OCI-LY1 (cell line): ENCODE measurements around the gene LOXL3.

Source experiments
- H2AFZ ChIP-seq: fragments of 200-600 bp; sonication (generic), shearing (Covaris generic); 2 replicates; pipeline ENCODE4 v1.6.0; 2014; ENCODE audit warnings: antibody characterized with exemption, mild to moderate bottlenecking, low read length
- H3F3A ChIP-seq: fragments of 200-600 bp; sonication (generic), shearing (Covaris generic); 2 replicates; pipeline ENCODE4 v1.6.0; 2014; ENCODE audit warnings: mild to moderate bottlenecking, antibody characterized with exemption, low read length, moderate library complexity; ENCODE audit not compliant: insufficient read depth
- H3K27ac ChIP-seq: fragments of 200-600 bp; sonication (generic); 2 replicates; pipeline ENCODE4 v1.5.1; 2014; ENCODE audit warnings: low read length, mixed run types, mild to moderate bottlenecking, low read depth; ENCODE audit not compliant: poor library complexity, severe bottlenecking
- H3K27me3 ChIP-seq: fragments of 200-600 bp; sonication (generic); 2 replicates; pipeline ENCODE4 v1.6.0; 2014; ENCODE audit warnings: antibody characterized with exemption, mild to moderate bottlenecking, low read length, moderate library complexity; ENCODE audit not compliant: insufficient read depth
- H3K36me3 ChIP-seq: fragments of 200-600 bp; sonication (generic); 2 replicates; pipeline ENCODE4 v1.6.1; 2014; ENCODE audit warnings: mild to moderate bottlenecking, antibody characterized with exemption, low read length, moderate library complexity, mixed read lengths; ENCODE audit not compliant: insufficient read depth
- H3K4me1 ChIP-seq: fragments of 200-600 bp; sonication (generic); 2 replicates; pipeline ENCODE4 v1.5.1; 2014; ENCODE audit warnings: mild to moderate bottlenecking, low read length, moderate library complexity; ENCODE audit not compliant: insufficient read depth, severe bottlenecking
- H3K4me2 ChIP-seq: fragments of 200-600 bp; sonication (generic), shearing (Covaris generic); 2 replicates; pipeline ENCODE4 v1.6.1; 2014; ENCODE audit warnings: low read length
- H3K4me3 ChIP-seq: fragments of 200-600 bp; sonication (generic); 2 replicates; pipeline ENCODE4 v1.5.1; 2014; ENCODE audit warnings: low read length, low read depth, mild to moderate bottlenecking, mixed read lengths; ENCODE audit not compliant: poor library complexity, severe bottlenecking
- H3K79me2 ChIP-seq: fragments of 200-600 bp; shearing (Covaris generic); 2 replicates; pipeline ENCODE4 v1.6.1; 2016; ENCODE audit warnings: mixed run types, low read length, mixed read lengths; ENCODE audit not compliant: insufficient read depth
- H3K9ac ChIP-seq: fragments of 200-600 bp; sonication (generic), shearing (Covaris generic); 2 replicates; pipeline ENCODE4 v1.6.1; 2014; ENCODE audit warnings: mild to moderate bottlenecking, low read length, mixed read lengths
- H3K9me2 ChIP-seq: fragments of 200-600 bp; sonication (generic), shearing (Covaris generic); 2 replicates; pipeline ENCODE4 v1.6.1; 2014; ENCODE audit warnings: low read depth, mild to moderate bottlenecking, low read length, mixed read lengths
- H3K9me3 ChIP-seq: fragments of 200-600 bp; shearing (Covaris generic); 2 replicates; pipeline ENCODE4 v1.6.1; 2014; ENCODE audit warnings: low read length, mixed read lengths
- H4K20me1 ChIP-seq: fragments of 200-600 bp; sonication (generic), shearing (Covaris generic); 2 replicates; pipeline ENCODE4 v1.6.0; 2016; ENCODE audit warnings: mild to moderate bottlenecking, low read length; ENCODE audit not compliant: insufficient read depth
- EZH2 ChIP-seq: fragments of 200-600 bp; sonication (generic), shearing (Covaris generic); IDR thresholded peaks from 2 replicates; pipeline ENCODE4 v1.8.0; 2017; ENCODE audit warnings: borderline replicate concordance, mixed run types, mild to moderate bottlenecking, antibody characterized with exemption, low read length, moderate library complexity, mixed read lengths
- TF ChIP-seq, protein P1 (sequence below): fragments of 200-600 bp; sonication (generic), shearing (Covaris generic); IDR thresholded peaks from 2 replicates; pipeline ENCODE4 v1.5.1; 2017; ENCODE audit warnings: mild to moderate bottlenecking, antibody characterized with exemption, low read length, moderate library complexity, mixed read lengths

LOXL3 gene

GRCh38 chr2:74536166-74536950 lies 17.4 kb downstream of the LOXL3 start:
- Histone ChIP-seq H3F3A (no peaks in the 10 kb centered on the region), H3K27ac (no peak overlapping the region), H3K9me3 (no peaks in the 10 kb centered on the region), H3K4me3 (no peak overlapping the region), H3K36me3 (peaks cover 20% of the 10 kb centered on the region), H4K20me1 (no peaks in the 10 kb centered on the region), H2AFZ (no peak overlapping the region), H3K4me2 (no peak overlapping the region), H3K9me2 (no peaks in the 10 kb centered on the region), H3K9ac (no peak overlapping the region), H3K4me1 (peaks cover 11% of the 10 kb centered on the region), H3K27me3 (no peaks in the 10 kb centered on the region), H3K79me2 (no peaks in the 10 kb centered on the region)
- TF ChIP-seq, protein P1, sequence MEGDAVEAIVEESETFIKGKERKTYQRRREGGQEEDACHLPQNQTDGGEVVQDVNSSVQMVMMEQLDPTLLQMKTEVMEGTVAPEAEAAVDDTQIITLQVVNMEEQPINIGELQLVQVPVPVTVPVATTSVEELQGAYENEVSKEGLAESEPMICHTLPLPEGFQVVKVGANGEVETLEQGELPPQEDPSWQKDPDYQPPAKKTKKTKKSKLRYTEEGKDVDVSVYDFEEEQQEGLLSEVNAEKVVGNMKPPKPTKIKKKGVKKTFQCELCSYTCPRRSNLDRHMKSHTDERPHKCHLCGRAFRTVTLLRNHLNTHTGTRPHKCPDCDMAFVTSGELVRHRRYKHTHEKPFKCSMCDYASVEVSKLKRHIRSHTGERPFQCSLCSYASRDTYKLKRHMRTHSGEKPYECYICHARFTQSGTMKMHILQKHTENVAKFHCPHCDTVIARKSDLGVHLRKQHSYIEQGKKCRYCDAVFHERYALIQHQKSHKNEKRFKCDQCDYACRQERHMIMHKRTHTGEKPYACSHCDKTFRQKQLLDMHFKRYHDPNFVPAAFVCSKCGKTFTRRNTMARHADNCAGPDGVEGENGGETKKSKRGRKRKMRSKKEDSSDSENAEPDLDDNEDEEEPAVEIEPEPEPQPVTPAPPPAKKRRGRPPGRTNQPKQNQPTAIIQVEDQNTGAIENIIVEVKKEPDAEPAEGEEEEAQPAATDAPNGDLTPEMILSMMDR, result peak; percentile 14; the same call in 1 of the 2 replicates
- no peak for TF ChIP-seq EZH2

DNA sequence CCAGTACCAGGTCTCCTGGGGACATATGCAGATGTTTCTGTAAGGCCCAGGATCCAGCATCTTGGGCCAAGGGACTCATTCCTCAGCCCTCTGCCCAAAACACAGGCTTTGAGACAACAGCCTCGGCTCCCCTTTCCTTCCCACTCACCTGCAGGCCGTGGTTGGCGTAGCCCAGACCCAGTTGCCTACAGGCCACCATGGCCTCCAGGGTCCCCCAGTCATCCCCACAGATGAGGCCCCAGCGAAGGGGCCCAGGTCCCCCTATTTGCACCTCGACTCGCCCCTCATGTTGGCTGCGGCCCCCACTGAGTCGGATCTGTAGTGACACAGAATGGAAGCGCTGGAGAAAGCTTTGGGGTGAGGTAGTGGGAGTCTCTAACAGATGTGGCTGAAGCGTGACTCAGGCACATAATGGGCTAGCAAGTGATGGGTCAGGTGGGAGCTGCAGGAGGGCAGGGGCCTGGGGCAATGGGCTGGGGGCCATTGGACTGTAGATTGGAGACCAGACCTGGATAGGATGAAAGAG lies 18.2 kb downstream of the LOXL3 start:
- TF ChIP-seq, protein P1, result no peak
- TF ChIP-seq EZH2, result no peak
- Histone ChIP-seq H3K79me2 (no peaks in the 10 kb centered on the region), H3K36me3 (peaks cover 22% of the 10 kb centered on the region), H3K4me3 (no peak overlapping the region), H3K9me3 (no peaks in the 10 kb centered on the region), H3K27ac (no peak overlapping the region), H3K9ac (no peak overlapping the region), H2AFZ (no peak overlapping the region), H3K9me2 (no peaks in the 10 kb centered on the region), H4K20me1 (no peaks in the 10 kb centered on the region), H3K4me1 (peaks cover 20% of the 10 kb centered on the region), H3F3A (no peaks in the 10 kb centered on the region), H3K27me3 (no peaks in the 10 kb centered on the region), H3K4me2 (no peak overlapping the region)

GRCh38 chr2:74534411-74534810 lies 19.3 kb downstream of the LOXL3 start:
- Histone ChIP-seq H3K4me1 (peaks cover 20% of the 10 kb centered on the region), H2AFZ (no peak overlapping the region), H3K27me3 (no peaks in the 10 kb centered on the region), H3K79me2 (no peaks in the 10 kb centered on the region), H3K9ac (no peak overlapping the region), H3K9me2 (no peaks in the 10 kb centered on the region), H3K4me3 (no peak overlapping the region), H3K27ac (no peak overlapping the region), H3F3A (no peaks in the 10 kb centered on the region), H3K9me3 (no peaks in the 10 kb centered on the region), H3K4me2 (no peak overlapping the region), H3K36me3 (peaks cover 22% of the 10 kb centered on the region), H4K20me1 (no peaks in the 10 kb centered on the region)
- TF ChIP-seq EZH2, result no peak
- TF ChIP-seq, protein P1, result no peak
